DMS153 treated with DMSO at 0.1 percent for 48 hours (cell line): Measurements from ENCODE around the gene NACC1.

ENCODE experiments used
- DNase-seq: peaks from one replicate; lab custom pipeline; 2025; ENCODE audit not compliant: unreplicated experiment; lab: John Stamatoyannopoulos, UW

Gene NACC1

GRCh38 chr19:13099073-13099999 is 18.7 kb upstream of the NACC1 start:
- DNase-seq: peak; percentile 65

- DNase-seq: no peak
Observed at GRCh38 chr19:13100031-13100588, 18.0 kb upstream of the NACC1 start.

- no peak for DNase-seq
Observed at GRCh38 chr19:13100841-13101589, 17.0 kb upstream of the NACC1 start.

GRCh38 chr19:13101590-13102415 is 16.3 kb upstream of the NACC1 start:
- DNase-seq: no peak

- DNase-seq: no peak
Observed at GRCh38 chr19:13102416-13102665, 15.7 kb upstream of the NACC1 start.

- no peak for DNase-seq
Observed at GRCh38 chr19:13102666-13103580, 15.1 kb upstream of the NACC1 start, which contains the start of gene LYL1. LYL1 (minus strand) TSS chr19:13102858; CDS start chr19:13101171, 1,687 bp downstream.

- no peak for DNase-seq
Observed at GRCh38 chr19:13103581-13104359, 14.3 kb upstream of the NACC1 start.

GRCh38 chr19:13104360-13104847 is 13.7 kb upstream of the NACC1 start:
- DNase-seq: no peak

- DNase-seq: no peak
Observed at GRCh38 chr19:13104848-13105711, 13.0 kb upstream of the NACC1 start.

GRCh38 chr19:13109361-13110098 is 8.5 kb upstream of the NACC1 start:
- no peak for DNase-seq

- DNase-seq: no peak
Observed at GRCh38 chr19:13110099-13110610, 7.9 kb upstream of the NACC1 start.

GRCh38 chr19:13112555-13112954 is 5.5 kb upstream of the NACC1 start:
- no peak for DNase-seq

GRCh38 chr19:13115936-13116281 is 2.2 kb upstream of the NACC1 start:
- DNase-seq: no peak

GRCh38 chr19:13116282-13117175 is 1.5 kb upstream of the NACC1 start, which contains the start of gene TRMT1:
TRMT1 (minus strand) TSS chr19:13116740; CDS start chr19:13116399, 341 bp downstream.
- DNase-seq: peak; percentile 76

GRCh38 chr19:13117176-13117771 is 790 bp upstream of the NACC1 start:
- DNase-seq: no peak
